GM12873 (cell line): ENCODE measurements around the gene LRRFIP1.

Source experiments
- CTCF ChIP-seq: IDR thresholded peaks from 2 replicates; pipeline ENCODE4 v1.5.1; 2012; ENCODE audit warnings: low read depth, mild to moderate bottlenecking, moderate library complexity, low read length, control low read depth; ENCODE audit not compliant: insufficient read depth; ENCODE audit errors: missing control alignments

Gene LRRFIP1

DNA sequence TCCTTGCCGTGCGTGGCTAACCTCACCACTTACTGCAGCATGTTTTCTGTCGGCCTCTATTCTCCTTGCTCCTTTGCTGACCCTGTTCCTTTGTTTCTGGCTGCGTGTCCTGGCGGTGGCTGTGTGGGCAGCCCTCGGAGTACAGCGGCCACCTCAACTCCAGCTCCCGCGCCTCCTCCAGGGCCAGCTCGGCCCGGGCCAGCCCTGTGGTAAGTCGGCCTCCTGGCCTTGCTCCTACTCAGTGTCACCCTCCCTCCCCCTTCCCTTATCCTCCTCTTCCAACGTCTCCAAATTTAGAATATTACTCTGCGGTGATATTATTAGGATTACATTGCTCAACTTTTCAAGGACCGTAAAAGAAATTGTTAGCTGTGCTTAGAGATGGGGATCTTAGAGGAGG lies 111.7 kb downstream of the LRRFIP1 start:
- no peak for TF ChIP-seq CTCF

DNA sequence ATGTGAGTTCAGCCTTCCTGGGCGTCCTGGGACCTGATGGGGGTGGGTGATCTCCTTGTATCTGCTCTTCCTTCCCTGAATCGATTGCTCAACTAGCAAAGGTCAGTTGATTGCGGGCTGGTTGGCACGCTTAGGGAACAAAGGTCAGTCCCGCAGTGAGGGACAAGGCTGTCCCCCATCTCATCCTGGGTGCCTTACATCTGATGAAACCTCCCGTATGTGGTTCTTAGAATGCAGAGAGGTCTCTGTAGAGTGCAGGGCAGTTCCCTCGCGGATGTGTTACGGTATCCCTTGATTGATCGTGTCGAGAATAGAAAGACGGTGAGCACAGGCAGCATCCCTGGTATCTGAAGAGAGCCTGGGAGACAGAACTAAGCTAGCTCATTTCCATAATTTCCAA lies 114.8 kb downstream of the LRRFIP1 start:
- TF ChIP-seq CTCF, result no peak

DNA sequence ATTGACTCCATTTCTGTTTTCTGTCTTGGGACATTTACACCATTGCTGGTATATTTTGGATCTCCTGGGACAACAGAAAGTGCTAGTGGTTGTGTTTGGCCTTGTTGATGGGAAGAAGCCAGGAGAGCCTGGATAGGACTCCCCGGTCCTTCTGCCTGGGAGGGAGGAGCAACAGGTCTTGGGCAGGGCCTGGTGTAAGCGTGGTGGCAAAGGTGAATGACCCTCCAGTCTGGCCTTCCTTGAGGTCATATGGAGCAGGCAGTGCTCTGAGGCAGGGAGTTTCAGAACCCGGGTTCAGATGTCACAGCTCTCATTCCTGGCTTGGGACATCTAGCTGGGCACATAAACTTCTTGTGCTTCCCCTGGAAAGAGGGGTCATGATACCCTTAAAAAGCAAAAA lies 115.2 kb downstream of the LRRFIP1 start:
- TF ChIP-seq CTCF, result no peak

DNA sequence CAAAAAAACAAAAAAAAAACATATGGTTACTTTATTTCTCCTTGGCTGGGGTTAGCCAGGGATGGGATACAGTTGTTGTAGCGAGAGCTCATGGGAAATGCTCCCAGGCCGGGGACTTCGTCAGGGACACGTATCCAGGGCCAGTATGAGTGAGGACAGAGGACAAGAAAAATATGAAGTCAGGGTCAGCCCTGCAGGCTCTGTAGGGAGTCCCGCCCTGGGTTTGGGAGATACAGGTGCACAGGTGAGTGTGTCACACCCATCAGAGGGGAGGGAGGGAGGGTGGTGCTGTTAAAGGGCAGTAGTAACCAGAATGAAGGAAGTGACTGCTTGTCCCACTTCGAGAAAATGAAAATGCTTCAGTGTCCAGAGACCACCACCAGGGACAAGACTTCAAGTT lies 115.6 kb downstream of the LRRFIP1 start:
- TF ChIP-seq CTCF, result no peak

DNA sequence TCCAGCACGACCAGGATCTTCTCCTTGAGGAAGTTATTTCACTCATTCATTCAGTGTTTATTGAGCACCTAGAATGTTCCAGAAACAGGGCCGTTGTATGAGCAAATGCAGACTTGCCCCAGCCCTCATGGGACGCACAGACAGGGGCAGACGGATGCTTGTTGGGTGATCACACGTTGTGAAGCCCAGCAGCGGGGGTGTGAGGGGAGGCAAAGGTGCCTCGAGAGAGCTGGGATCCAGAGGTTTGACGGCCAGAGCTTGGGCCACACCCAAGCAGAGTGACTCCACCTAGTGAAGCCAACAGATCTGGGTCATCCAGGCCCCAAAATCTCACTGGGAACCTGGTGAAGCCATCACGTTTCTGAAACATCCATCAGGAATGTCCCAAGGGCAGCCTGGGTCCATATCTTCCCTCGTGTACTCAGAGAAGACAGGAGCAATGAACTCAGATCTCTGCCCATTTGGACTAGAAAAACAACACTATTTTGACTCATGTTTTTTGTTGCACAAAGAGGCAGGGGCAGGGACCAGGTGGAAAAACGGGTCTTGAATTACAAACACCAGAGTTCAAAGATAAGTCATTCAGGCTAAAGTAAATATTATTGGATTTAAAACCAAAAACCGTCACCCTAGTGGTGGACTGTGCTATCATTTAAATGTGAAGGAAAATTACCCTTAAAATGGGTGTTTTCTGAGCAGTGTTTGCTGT lies 116.3 kb downstream of the LRRFIP1 start:
- peak; percentile 22 for TF ChIP-seq CTCF

- TF ChIP-seq CTCF, result no peak
Measured at GRCh38 chr2:237744270-237744612, 116.9 kb downstream of the LRRFIP1 start.

DNA sequence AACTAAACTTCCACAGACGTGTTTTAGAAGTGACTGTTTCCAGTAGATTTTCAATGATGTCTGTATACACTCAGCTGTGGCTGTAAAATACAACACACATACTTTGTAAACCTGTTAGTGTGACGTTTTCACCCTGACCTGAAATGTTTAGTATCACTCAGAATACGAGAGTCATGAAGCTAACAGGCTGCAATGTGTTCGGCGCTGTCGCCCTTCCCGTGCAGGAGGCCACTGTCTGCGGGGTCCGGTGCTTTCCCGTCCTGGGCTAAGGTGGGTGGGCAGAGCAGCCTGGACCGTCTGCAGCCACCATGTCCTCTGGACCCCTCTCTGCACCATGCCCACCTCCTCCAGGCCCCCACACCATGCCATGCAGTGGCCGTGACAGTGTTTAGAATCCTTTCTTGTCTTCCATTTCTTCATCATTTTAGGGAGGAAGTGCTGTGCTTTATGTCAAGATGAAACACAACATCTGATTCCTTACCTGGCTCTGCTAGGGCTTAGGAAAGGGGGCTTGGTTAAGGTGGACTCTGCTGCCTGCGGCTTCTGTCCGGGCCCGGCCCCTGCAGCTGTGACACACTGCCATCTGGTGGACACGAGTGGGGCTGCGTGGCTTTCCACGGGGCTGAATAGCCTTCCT lies 117.3 kb downstream of the LRRFIP1 start:
- TF ChIP-seq CTCF, result peak; percentile 95
